HepG2 (cell line): ENCODE results near the gene XRCC5.

ENCODE experiments used
- EP300 ChIP-seq, 3 experiments: sonication (generic) in 1 of 3; formaldehyde crosslinking in 1 of 3; IDR thresholded peaks; 2 replicates each; pipeline versions ENCODE4 v1.5.1 to v1.6.1; 2011 to 2020; ENCODE audit warnings: low read depth in 2 of 3, low read length in 2 of 3, borderline replicate concordance in 1 of 3, improper control_type of control experiment in 1 of 3, mild to moderate bottlenecking in 1 of 3, missing genetic modification reagents in 1 of 3, moderate library complexity in 1 of 3
- MAFK ChIP-seq, 2 experiments: IDR thresholded peaks in 1 of 2; conservative IDR thresholded peaks in 1 of 2; 2 replicates each; pipeline ENCODE4 v1.6.1; 2011; ENCODE audit warnings: improper control_type of control experiment in 2 of 2, low read length in 2 of 2
- MXI1 ChIP-seq: IDR thresholded peaks from 3 replicates; pipeline ENCODE4 v1.6.1; 2012; ENCODE audit warnings: low read depth, low read length, inconsistent platforms, borderline replicate concordance
- PHF5A ChIP-seq: IDR thresholded peaks from one replicate; pipeline ENCODE4 v1.6.1; 2018; ENCODE audit warnings: low read depth, missing genetic modification reagents; ENCODE audit not compliant: unreplicated experiment
- POLR2A ChIP-seq, 2 experiments: IDR thresholded peaks; 2 replicates each; pipeline ENCODE4 v1.6.1; 2011; ENCODE audit warnings: low read depth in 2 of 2, low read length in 2 of 2, mild to moderate bottlenecking in 1 of 2, moderate library complexity in 1 of 2; ENCODE audit not compliant: insufficient read depth in 1 of 2
- TAF1 ChIP-seq: sonication (generic); formaldehyde crosslinking; IDR thresholded peaks from 2 replicates; pipeline ENCODE4 v1.4.0; 2020; ENCODE audit warnings: missing genetic modification reagents
- ZNF274 ChIP-seq: sonication (generic); formaldehyde crosslinking; IDR thresholded peaks from 2 replicates; pipeline ENCODE4 v1.5.1; 2020; ENCODE audit warnings: mild to moderate bottlenecking, missing genetic modification reagents
- ZNF891 ChIP-seq: sonication (generic); formaldehyde crosslinking; IDR thresholded peaks from 2 replicates; pipeline ENCODE4 v1.5.0; 2020; ENCODE audit warnings: mild to moderate bottlenecking, missing genetic modification reagents
- TF ChIP-seq, protein P1 (sequence below): sonication (generic); formaldehyde crosslinking; IDR thresholded peaks from 2 replicates; pipeline ENCODE4 v1.4.0; 2020; ENCODE audit warnings: missing genetic modification reagents
- TF ChIP-seq, protein P2 (sequence below): sonication (generic); formaldehyde crosslinking; IDR thresholded peaks from 2 replicates; pipeline ENCODE4 v1.4.0; 2020; ENCODE audit warnings: missing genetic modification reagents, borderline replicate concordance
- TF ChIP-seq, protein P3 (sequence below), 2 experiments: IDR thresholded peaks; 2 replicates each; pipeline ENCODE4 v1.6.1; 2011 to 2012; ENCODE audit warnings: low read length in 2 of 2, borderline replicate concordance in 1 of 2, low read depth in 1 of 2, mild to moderate bottlenecking in 1 of 2, moderate library complexity in 1 of 2
- TF ChIP-seq, protein P4 (sequence below): sonication (generic); formaldehyde crosslinking; conservative IDR thresholded peaks from 2 replicates; pipeline ENCODE4 v1.4.0; 2020; ENCODE audit warnings: missing genetic modification reagents

DNA sequence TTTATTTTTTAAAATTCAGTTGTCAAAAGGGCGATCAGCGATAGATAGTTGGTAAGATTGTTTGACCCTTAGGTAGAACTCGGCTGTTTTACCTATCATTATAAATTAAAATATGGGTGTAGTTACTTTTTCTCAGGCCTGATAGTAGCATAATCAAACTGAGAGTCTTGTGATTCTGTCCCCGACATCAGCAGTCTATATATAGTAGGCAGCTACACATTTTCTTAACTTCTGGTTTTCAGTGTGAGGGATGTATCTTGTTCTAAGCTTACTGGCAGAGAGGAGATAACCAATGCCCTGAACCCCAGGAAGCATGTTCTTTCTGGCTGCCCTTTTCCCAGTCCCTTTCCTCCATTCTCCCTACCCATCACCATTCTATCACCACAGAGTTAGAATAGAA, 56.6 kb downstream of the XRCC5 start:
- no peak for TF ChIP-seq ZNF891
- TF ChIP-seq, protein P1, sequence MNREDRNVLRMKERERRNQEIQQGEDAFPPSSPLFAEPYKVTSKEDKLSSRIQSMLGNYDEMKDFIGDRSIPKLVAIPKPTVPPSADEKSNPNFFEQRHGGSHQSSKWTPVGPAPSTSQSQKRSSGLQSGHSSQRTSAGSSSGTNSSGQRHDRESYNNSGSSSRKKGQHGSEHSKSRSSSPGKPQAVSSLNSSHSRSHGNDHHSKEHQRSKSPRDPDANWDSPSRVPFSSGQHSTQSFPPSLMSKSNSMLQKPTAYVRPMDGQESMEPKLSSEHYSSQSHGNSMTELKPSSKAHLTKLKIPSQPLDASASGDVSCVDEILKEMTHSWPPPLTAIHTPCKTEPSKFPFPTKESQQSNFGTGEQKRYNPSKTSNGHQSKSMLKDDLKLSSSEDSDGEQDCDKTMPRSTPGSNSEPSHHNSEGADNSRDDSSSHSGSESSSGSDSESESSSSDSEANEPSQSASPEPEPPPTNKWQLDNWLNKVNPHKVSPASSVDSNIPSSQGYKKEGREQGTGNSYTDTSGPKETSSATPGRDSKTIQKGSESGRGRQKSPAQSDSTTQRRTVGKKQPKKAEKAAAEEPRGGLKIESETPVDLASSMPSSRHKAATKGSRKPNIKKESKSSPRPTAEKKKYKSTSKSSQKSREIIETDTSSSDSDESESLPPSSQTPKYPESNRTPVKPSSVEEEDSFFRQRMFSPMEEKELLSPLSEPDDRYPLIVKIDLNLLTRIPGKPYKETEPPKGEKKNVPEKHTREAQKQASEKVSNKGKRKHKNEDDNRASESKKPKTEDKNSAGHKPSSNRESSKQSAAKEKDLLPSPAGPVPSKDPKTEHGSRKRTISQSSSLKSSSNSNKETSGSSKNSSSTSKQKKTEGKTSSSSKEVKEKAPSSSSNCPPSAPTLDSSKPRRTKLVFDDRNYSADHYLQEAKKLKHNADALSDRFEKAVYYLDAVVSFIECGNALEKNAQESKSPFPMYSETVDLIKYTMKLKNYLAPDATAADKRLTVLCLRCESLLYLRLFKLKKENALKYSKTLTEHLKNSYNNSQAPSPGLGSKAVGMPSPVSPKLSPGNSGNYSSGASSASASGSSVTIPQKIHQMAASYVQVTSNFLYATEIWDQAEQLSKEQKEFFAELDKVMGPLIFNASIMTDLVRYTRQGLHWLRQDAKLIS (CRISPR knock-in tag), result no peak
- no peak for TF ChIP-seq TAF1
- TF ChIP-seq ZNF274 (CRISPR knock-in tag), result no peak
- no peak for TF ChIP-seq POLR2A (IDR thresholded peaks at IDR 0.05; ENCODE audit: insufficient read depth in 1 of 2, low read depth in 2 of 2, low read length in 2 of 2)
- TF ChIP-seq, protein P2, sequence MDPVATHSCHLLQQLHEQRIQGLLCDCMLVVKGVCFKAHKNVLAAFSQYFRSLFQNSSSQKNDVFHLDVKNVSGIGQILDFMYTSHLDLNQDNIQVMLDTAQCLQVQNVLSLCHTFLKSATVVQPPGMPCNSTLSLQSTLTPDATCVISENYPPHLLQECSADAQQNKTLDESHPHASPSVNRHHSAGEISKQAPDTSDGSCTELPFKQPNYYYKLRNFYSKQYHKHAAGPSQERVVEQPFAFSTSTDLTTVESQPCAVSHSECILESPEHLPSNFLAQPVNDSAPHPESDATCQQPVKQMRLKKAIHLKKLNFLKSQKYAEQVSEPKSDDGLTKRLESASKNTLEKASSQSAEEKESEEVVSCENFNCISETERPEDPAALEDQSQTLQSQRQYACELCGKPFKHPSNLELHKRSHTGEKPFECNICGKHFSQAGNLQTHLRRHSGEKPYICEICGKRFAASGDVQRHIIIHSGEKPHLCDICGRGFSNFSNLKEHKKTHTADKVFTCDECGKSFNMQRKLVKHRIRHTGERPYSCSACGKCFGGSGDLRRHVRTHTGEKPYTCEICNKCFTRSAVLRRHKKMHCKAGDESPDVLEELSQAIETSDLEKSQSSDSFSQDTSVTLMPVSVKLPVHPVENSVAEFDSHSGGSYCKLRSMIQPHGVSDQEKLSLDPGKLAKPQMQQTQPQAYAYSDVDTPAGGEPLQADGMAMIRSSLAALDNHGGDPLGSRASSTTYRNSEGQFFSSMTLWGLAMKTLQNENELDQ (CRISPR knock-in tag), result no peak
- TF ChIP-seq, protein P3, sequence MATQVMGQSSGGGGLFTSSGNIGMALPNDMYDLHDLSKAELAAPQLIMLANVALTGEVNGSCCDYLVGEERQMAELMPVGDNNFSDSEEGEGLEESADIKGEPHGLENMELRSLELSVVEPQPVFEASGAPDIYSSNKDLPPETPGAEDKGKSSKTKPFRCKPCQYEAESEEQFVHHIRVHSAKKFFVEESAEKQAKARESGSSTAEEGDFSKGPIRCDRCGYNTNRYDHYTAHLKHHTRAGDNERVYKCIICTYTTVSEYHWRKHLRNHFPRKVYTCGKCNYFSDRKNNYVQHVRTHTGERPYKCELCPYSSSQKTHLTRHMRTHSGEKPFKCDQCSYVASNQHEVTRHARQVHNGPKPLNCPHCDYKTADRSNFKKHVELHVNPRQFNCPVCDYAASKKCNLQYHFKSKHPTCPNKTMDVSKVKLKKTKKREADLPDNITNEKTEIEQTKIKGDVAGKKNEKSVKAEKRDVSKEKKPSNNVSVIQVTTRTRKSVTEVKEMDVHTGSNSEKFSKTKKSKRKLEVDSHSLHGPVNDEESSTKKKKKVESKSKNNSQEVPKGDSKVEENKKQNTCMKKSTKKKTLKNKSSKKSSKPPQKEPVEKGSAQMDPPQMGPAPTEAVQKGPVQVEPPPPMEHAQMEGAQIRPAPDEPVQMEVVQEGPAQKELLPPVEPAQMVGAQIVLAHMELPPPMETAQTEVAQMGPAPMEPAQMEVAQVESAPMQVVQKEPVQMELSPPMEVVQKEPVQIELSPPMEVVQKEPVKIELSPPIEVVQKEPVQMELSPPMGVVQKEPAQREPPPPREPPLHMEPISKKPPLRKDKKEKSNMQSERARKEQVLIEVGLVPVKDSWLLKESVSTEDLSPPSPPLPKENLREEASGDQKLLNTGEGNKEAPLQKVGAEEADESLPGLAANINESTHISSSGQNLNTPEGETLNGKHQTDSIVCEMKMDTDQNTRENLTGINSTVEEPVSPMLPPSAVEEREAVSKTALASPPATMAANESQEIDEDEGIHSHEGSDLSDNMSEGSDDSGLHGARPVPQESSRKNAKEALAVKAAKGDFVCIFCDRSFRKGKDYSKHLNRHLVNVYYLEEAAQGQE (IDR thresholded peaks at IDR 0.05; ENCODE audit: borderline replicate concordance in 1 of 2, low read depth in 1 of 2, low read length in 2 of 2), result no peak
- no peak for TF ChIP-seq MAFK (conservative IDR thresholded peaks at IDR 0.05 in 1 of 2, IDR thresholded peaks at IDR 0.05 in 1 of 2; ENCODE audit: low read length in 2 of 2)
- TF ChIP-seq MXI1, result no peak
- TF ChIP-seq EP300 (IDR thresholded peaks at IDR 0.05; ENCODE audit: low read depth in 2 of 2, low read length in 2 of 2), result no peak
- no peak for TF ChIP-seq EP300 (CRISPR knock-in tag; IDR thresholded peaks at IDR 0.05; ENCODE audit: borderline replicate concordance)
- TF ChIP-seq PHF5A, result no peak
- TF ChIP-seq, protein P4, sequence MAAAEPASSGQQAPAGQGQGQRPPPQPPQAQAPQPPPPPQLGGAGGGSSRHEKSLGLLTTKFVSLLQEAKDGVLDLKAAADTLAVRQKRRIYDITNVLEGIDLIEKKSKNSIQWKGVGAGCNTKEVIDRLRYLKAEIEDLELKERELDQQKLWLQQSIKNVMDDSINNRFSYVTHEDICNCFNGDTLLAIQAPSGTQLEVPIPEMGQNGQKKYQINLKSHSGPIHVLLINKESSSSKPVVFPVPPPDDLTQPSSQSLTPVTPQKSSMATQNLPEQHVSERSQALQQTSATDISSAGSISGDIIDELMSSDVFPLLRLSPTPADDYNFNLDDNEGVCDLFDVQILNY, result no peak
